Stimulated activated CD8-positive, alpha-beta memory T cell treated with anti-CD3 and anti-CD28 coated beads, Interleukin-2, amount 100 ng/mL, for 48 hours (primary cell): ENCODE results near the gene PER2.

Source experiments
- DNase-seq, 2 donors: peaks; one replicate each; pipeline ENCODE4 v3.0.0-alpha.2; 2020; ENCODE audit warnings: low read depth in 2 of 2

The PER2 gene

GRCh38 chr2:238308177-238308576, 19.8 kb upstream of the PER2 start:
- DNase-seq, result no peak

DNA sequence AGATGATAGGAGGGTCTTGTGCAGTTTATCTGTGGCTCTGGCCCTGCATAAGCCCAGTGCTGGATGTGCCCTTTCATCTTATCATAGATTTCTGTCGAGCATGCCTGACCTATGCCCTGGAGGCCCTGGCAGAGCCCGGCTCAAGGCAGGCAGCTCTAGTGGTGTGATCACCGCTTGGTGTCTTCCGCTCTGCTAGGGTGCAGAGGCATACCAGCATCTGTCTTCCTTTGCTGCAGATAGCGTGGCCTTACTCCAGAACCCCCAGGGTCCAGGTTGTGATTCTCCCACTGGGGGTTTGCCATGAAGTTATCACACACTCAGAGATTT, 18.2 kb upstream of the PER2 start:
- no peak for DNase-seq

DNA sequence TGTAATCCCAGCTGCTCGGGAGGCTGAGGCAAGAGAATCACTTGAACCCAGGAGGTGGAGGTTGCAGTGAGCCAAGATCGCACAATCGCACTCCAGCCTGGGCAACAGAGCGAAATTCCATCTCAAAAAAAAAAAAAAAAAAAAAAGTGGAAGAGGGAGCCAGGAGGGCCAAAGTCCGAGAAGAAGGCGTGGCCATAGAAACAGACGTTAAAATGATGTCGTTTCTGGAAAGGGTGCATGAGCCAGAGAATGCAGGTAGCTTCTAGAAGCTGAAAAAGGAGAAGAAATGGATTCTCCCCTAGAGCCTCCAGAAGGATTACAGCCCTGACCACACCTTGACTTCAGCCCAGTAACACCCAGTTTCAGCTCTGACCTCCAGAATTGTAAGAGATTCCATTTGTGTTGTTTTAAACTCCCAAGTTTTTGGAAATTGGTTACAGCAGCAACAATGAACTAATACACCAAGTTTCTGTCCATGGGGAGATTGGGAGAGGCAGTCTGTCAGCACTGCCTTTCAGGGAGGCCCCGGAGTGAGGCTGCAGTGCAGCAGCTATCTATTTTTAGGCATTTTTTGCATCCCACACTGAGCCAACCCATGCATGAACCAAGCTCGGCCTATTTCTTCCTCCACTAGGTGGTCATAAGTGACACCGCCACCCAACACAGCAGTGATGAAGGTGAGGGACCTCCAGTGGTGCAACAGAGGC, 17.7 kb upstream of the PER2 start:
- no peak for DNase-seq

DNA sequence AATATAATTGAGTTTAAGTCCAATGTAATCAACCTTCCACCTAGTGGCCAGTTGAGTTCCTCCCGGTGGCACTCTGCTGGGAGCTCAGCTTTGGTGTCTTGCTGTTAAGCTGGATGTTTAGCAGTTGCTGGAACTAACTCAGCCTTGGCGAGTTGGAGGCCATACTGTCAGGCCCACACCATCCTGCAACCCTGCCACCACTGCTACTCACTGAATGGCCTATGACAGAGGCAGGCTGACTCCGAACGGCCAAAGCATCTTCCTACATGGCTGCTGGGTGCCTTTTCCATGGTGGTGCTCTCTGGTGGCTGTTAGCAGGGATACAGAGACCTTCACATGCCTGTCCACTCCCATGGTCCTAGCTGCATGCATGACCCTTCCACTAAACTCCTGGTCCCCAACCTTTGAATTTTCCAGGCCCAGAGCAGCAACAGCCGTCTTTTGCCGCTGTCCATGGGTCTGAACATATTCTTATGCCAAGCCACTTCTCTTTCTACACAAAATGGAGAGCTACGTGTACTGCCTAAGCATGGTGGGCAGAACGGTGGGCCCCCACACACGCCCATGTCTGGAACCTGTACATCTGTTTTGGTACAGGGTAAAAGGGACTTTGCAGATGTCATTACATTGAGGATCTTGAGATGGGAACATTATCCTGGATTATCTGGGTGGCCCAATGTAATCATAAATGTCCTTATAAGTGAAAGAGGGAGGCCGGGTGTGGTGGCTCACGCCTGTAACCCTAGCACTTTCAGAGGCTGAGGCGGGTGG, 16.9 kb upstream of the PER2 start:
- DNase-seq, result no peak

- DNase-seq, result no peak
Measured at GRCh38 chr2:238304116-238304515, 15.7 kb upstream of the PER2 start.

DNA sequence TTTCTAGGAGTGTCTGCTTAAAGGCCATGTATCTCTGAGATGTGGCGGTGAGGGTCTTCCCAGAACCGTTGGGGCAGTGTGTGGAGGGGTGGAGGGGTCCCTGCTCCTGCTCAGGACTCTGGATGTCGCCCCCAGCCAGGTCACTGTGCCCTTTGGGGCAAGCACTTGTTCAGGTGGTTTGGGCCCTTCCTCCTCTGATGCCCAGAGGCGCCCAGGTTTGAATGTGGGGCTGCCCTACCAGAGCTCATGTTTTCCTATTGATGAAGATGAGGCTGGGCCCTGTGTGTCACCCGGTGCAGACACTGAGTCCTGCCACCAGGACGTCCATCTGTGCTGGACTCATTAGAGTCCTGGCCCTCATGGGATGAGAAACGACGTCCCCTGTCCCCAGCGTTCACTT, 14.3 kb upstream of the PER2 start:
- no peak for DNase-seq

DNA sequence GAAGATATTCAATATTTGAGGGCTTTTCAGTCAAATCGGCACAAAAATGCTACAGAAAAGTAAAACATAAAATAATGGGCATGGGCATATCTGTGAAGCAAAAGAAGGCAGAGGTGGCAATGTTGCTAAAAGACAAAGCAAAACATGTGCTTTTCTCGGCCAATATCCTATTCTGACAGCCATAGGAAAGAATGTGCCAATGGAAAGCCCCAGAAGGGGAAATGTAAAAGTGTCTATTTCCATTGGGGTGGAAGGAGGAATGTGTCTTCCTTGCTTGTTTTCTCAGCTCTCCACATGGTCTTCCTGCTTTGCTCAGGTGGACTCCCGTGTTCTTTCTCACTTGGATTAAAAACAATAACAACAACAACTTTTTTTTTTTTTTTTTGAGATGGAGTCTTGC, 13.7 kb upstream of the PER2 start:
- DNase-seq, result no peak

DNA sequence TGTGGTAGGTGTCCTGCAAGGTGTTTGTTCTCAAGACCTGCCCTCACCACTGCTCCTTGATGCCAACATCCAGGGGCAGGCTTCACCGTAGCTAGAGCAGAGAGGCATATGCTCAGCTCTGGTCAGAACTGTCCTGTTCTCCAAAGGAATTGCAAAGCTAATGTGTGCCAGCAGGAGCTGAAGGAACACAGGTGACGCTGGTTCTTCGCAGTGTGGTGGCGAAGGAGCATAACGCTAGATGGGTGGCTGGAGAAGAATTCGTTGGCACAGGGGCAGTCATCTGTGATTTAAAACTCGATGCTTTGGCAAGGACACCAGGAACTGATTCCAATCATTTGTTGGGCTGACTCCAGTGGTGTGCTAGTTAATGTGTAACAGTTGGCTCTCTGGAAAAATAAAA, 11.4 kb upstream of the PER2 start:
- no peak for DNase-seq

DNA sequence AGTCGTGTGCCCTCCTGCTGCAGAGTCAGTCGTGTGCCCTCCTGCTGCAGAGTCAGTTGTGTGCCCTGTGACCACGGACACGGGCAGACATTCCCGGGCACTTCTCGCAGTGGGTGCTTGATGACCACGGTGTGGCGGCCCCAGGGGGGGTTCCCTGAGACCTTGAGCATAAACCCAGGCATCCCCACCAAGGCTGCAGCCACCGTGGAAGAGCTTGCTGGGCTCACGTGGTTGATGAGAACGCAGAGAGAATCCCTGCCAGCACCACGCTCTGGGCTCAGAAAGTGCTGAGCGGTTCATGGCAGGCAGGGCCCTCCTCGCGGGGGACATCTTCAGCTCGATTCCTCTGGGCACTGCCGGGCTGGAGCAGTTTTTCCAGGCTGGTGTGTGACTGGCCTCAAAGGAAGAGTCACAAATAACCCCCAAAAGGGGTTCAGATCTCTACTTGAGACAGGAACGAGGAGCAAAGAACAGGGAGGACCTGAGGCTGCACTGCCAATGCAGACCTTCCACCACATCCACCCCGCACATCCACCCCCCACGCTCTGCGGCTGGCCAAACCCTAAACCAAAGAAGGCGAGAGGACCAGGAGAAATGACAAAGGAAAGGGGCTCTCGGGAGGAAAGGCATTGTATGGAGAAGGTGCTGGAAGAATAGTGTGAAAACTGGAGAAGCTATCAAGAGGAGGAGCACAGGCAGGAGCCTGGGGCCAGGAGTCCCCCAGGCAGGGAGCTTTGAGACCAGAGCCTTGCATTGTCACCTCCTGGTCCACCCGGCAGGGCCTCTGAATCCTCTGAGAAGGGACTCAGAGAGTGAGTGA, 8.4 kb upstream of the PER2 start:
- DNase-seq, result no peak

DNA sequence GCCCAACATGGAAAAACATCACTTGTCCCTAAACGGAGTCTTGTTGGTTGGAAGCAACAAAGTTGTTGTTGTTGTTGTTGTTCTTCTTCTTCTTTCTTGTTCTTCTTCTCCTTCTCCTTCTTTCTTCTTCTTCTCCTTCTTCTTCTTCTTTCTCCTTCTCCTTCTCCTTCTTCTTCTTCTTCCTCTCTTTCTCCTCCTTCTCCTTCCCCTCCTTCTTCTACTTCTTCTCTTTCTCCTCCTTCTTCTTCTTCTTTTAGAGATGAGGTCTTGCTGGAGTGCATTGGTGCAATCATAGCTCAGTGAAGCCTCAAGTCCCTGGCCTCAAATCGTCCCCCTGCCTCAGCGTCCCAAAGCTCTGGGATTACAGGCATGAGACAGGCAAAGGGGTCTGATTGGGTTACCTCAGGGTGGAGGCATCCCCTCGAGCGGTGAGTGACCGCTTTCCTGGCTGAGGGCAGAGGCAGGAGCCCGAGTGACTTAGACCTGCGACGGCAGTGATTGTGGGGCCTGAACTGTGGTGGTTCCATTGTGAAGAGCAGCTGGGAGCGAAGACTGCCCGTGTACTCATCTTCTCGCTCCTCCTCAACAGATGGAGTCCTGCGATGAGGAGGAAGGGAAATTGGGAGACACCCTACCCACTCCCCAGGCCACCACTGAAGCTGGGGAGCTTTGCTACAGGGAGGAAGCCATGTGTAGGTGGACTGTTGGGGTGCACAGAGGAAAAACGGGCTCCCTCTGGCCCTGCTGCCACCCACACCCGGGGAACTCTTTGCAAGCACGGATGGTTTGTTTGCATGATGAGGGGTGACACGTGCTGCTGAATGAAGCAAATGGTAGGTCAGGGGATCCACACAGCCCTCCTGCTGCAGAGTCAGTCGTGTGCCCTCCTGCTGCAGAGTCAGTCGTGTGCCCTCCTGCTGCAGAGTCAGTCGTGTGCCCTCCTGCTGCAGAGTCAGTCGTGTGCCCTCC, 7.0 kb upstream of the PER2 start:
- no peak for DNase-seq

- no peak for DNase-seq
Measured at GRCh38 chr2:238294393-238295143, 6.2 kb upstream of the PER2 start.

- DNase-seq, result no peak
Measured at GRCh38 chr2:238294046-238294392, 5.6 kb upstream of the PER2 start.

- DNase-seq, result no peak
Measured at GRCh38 chr2:238291550-238292281, 3.3 kb upstream of the PER2 start.

- no peak for DNase-seq
Measured at GRCh38 chr2:238290715-238291549, 2.5 kb upstream of the PER2 start.

GRCh38 chr2:238290091-238290509, 1.7 kb upstream of the PER2 start:
- peak in 1 of 2 donors; percentile 20 for DNase-seq

DNA sequence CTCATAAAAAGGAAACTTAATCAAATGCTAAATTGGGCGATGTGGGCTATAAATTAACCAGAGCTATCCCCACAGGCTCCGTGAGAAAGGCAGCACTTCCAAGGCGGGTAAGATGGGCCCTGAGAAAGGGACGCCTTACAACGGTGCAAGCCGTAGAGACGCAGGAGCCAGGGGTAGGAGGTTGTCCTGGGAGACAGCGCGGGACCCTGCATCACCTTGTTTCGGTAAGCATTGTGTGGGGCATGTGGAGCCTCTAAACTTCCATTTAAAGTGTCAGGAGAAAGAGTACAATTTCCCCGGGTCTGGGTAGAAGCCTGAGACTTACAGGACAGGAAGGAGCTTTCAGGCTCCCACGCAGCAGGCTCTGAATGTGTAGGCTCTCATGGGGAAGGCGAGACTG, 1.2 kb upstream of the PER2 start:
- no peak for DNase-seq

- DNase-seq, result peak; percentile 96 to 97
Measured at GRCh38 chr2:238288650-238289573, 502 bp upstream of the PER2 start.
